Measurements from ENCODE around the gene MTHFSD.

- TF ChIP-seq, protein P1, sequence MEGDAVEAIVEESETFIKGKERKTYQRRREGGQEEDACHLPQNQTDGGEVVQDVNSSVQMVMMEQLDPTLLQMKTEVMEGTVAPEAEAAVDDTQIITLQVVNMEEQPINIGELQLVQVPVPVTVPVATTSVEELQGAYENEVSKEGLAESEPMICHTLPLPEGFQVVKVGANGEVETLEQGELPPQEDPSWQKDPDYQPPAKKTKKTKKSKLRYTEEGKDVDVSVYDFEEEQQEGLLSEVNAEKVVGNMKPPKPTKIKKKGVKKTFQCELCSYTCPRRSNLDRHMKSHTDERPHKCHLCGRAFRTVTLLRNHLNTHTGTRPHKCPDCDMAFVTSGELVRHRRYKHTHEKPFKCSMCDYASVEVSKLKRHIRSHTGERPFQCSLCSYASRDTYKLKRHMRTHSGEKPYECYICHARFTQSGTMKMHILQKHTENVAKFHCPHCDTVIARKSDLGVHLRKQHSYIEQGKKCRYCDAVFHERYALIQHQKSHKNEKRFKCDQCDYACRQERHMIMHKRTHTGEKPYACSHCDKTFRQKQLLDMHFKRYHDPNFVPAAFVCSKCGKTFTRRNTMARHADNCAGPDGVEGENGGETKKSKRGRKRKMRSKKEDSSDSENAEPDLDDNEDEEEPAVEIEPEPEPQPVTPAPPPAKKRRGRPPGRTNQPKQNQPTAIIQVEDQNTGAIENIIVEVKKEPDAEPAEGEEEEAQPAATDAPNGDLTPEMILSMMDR (IDR thresholded peaks at IDR 0.05) = no peak
- no peak for TF ChIP-seq EP300 (IDR thresholded peaks at IDR 0.05)
Observed at GRCh38 chr16:86580063-86580790, 25.2 kb upstream of the MTHFSD start.
